ENCODE measurements around the gene OR2A1.
"Not testable (repeated sequence)": the region's sequence is repeated elsewhere in the genome, so short reads cannot be mapped to it uniquely, and the experiment has no call there.

DNA sequence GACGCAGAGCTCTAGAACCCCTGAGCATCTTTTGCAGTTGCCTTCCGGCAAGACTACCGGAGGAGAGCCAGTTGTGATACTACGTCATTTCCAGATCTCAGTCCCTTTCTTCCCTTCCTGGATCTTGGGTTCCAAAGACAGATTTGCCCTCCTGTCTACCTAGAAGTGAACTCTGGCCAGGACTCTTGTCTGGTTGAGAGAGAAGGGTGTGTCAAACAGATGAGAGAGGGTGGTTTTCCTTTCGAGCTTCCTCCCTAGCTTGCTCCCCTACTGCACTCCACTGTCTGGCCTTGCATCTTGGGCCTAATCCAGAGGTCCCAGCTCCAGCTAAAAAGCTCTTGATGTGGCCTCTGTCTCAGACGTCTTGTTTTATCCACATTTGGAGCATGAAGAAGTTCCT lies 44.0 kb downstream of the OR2A1 start:
- TF ChIP-seq, protein P1, sequence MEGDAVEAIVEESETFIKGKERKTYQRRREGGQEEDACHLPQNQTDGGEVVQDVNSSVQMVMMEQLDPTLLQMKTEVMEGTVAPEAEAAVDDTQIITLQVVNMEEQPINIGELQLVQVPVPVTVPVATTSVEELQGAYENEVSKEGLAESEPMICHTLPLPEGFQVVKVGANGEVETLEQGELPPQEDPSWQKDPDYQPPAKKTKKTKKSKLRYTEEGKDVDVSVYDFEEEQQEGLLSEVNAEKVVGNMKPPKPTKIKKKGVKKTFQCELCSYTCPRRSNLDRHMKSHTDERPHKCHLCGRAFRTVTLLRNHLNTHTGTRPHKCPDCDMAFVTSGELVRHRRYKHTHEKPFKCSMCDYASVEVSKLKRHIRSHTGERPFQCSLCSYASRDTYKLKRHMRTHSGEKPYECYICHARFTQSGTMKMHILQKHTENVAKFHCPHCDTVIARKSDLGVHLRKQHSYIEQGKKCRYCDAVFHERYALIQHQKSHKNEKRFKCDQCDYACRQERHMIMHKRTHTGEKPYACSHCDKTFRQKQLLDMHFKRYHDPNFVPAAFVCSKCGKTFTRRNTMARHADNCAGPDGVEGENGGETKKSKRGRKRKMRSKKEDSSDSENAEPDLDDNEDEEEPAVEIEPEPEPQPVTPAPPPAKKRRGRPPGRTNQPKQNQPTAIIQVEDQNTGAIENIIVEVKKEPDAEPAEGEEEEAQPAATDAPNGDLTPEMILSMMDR (IDR thresholded peaks at IDR 0.05) = not testable (repeated sequence)
- TF ChIP-seq POLR2A (IDR thresholded peaks at IDR 0.05) = not testable (repeated sequence)

Measured in adrenal gland (tissue), 5 donors.